ENCODE data around the gene MIAT.
A peak's percentile ranks its signal among the peaks of the same experiment; 100 is the strongest.

The MIAT gene

DNA sequence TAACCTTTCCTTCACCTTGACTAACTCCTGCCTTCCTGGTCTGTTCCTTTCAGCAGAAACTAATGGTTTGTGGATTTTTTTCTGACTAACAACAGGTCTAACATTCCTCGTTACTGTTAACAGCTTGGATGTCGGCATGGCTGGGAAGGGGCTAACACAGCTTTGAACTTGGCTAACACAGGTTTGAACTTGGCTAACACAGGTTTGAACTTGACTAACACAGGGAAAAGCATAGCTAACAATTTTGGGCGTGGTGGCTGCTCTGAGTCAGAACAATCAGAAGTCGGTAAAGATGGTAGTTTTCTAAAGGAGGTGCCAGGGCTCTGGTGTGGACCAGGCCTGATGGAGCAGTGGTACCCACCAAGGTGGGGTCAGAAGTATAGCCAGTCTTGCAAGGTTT lies 16.1 kb downstream of the MIAT start:
- H3K4me3 ChIP-seq (ENCODE audit: low read depth, low read length), result peak overlapping the region; percentile 59
- TF ChIP-seq, protein P1, sequence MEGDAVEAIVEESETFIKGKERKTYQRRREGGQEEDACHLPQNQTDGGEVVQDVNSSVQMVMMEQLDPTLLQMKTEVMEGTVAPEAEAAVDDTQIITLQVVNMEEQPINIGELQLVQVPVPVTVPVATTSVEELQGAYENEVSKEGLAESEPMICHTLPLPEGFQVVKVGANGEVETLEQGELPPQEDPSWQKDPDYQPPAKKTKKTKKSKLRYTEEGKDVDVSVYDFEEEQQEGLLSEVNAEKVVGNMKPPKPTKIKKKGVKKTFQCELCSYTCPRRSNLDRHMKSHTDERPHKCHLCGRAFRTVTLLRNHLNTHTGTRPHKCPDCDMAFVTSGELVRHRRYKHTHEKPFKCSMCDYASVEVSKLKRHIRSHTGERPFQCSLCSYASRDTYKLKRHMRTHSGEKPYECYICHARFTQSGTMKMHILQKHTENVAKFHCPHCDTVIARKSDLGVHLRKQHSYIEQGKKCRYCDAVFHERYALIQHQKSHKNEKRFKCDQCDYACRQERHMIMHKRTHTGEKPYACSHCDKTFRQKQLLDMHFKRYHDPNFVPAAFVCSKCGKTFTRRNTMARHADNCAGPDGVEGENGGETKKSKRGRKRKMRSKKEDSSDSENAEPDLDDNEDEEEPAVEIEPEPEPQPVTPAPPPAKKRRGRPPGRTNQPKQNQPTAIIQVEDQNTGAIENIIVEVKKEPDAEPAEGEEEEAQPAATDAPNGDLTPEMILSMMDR (IDR thresholded peaks at IDR 0.05; ENCODE audit: borderline replicate concordance, insufficient read depth, low read depth, low read length), result no peak

DNA sequence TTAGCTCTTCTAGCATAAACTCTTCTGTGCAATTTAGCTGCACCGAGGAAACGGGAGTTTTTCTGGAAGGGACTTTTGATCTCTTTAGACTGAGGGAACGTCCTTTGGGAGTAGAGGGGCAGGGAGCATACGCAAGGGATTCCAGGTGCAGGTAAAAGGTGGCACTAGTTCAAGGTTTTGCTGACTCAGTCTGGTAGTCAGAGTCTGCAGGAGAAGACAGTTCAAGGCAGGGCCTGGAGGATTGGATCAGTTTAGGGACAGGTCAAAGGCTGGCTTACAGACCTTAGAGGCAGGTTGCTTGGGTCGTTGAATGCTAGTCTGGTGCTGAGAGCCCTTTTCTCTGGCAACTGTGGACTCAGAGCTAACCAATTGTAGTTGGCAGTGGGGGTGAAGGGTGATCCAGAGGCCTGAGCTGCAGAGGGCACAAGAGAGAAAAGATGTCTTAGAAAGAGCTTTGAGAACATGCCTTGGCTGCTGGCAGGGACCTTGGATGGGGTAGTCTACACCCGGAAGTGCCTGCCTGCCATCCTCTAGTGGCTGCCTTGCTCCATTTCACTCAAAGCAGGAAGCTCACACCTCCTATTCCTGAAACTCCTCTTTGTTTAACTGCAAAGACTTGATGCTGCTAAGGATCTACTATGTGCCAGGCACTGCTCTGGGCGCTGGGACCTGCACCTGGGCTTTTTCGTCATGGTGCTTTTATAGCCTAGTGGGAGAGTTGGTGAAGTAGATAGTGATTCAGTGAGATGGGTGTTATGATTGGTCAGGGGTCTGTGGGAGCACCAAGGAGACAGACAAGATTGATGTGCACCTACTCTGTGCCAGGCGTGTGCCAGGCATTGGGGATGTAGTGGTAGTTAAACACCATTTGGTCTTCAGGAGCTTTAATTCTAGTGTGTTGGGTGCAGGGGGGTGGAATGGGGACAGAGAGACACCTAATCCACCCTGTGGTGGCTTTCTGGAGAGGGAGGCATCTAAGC lies 17.1 kb downstream of the MIAT start:
- peak overlapping the region; percentile 59 for H3K4me3 ChIP-seq (ENCODE audit: low read depth, low read length)
- TF ChIP-seq, protein P1 (IDR thresholded peaks at IDR 0.05; ENCODE audit: borderline replicate concordance, insufficient read depth, low read depth, low read length), result peak; percentile 40

DNA sequence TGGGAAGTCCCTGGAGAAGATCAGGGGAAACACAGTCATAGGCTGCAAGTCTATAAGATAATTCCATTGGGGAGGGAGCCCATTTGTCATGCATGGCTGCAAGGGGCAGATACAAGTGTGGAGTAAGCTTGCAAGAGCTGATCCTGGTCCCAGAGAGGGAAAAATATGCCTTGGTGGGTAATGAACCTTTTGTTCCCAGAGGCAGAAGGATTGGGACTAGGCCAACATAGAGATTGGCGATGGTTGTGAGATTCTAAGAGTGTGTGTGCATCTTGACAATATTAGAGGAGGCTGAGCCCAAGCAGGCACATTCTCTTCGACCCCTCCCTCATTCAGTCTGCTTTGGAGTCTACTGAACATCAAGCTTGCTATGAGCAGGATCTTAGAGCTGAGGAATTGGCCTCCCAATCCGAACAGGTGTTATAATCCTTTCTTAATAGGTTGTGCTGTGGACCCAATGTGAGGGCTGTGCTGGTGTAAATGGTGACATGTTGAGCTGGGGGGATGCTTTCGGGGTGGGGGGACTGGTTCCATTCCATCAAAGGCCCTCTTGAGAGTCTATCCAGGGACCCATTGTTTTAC lies 18.4 kb downstream of the MIAT start:
- H3K4me3 ChIP-seq (ENCODE audit: low read depth, low read length), result no peak overlapping the region
- TF ChIP-seq, protein P1 (IDR thresholded peaks at IDR 0.05; ENCODE audit: borderline replicate concordance, insufficient read depth, low read depth, low read length), result no peak

DNA sequence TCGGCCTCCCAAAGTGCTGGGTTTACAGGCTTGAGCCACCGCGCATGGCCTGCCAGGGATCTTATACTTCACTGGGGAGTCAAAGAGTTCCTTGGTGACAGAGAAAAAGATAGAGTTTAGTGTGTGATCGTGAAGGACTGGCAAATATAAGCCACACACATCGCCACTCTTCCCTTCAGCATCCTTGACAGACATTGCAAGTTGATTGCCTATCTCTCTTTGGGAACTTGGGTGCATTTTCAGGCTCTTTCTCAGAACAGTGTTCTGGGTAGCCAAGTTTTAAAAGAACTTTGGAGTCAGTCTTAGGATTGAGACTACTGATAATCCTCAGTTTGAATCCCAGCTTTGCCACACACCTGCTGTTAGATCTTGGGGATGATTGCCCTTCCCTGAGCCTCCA lies 19.8 kb downstream of the MIAT start:
- TF ChIP-seq, protein P1 (IDR thresholded peaks at IDR 0.05; ENCODE audit: borderline replicate concordance, insufficient read depth, low read depth, low read length), result no peak
- H3K4me3 ChIP-seq (ENCODE audit: low read depth, low read length), result no peak overlapping the region

DNA sequence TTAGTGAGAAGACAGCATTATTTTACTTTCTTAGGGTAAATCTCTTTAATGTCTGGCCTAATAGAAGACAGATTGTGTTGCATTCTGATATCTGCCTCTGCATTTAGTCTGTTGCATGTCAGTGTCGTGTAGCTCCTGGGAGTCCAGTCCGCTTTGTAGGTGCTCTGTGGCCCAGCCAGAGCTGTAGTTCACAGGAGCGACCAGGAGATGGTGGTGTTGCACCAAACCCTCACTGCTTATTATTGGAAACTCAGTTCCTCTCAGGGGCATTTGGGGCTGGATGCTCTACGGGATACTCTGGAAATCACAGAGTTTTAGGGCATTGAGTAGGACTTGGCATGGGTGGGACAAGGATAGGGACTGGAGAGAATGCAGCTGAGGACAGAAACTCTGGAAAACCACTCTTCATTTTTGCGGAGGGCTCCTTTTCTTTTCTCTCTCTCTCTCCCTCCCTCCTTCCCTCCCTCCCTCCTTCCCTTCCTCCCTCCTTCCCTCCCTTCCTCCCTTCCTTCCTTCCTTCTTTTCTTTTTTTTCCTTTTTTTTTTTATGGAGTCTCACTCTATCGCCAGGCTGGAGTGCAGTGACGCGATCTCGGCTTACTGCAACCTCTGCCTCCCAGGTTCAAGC lies 21.7 kb downstream of the MIAT start:
- no peak overlapping the region for H3K4me3 ChIP-seq (ENCODE audit: low read depth, low read length)
- TF ChIP-seq, protein P1 (IDR thresholded peaks at IDR 0.05; ENCODE audit: borderline replicate concordance, insufficient read depth, low read depth, low read length), result peak; percentile 94

DNA sequence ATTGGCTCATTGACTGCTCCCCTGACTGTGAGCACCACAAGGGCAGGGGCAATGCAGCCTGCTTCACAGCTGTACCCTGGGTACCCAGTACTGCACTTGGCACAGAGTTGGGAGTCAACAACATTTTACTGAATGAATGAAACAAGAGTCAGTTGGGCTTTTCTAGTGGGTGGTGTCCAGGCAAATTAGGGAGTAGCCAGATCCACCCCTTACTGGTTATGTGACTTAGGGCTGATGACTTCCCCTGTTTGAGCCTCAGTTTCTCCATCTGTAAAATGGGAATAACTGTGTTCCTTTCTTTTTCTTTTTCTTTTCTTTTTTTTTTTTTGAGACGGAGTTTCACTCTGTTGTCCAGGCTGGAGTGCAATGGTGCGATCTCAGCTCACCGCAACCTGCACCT lies 23.1 kb downstream of the MIAT start:
- no peak overlapping the region for H3K4me3 ChIP-seq (ENCODE audit: low read depth, low read length)
- TF ChIP-seq, protein P1 (IDR thresholded peaks at IDR 0.05; ENCODE audit: borderline replicate concordance, insufficient read depth, low read depth, low read length), result no peak

Measured in GM12875 (cell line).